GM19468 (cell line): ENCODE data around the gene BTG4.

ENCODE experiments used
- ATAC-seq: cut with Tn5 transposase; IDR thresholded peaks from one replicate; pipeline ENCODE4 v1.9.1; 2021; ENCODE audit warnings: mild to moderate bottlenecking, moderate library complexity, moderate number of reproducible peaks; ENCODE audit not compliant: unreplicated experiment; ENCODE audit errors: extremely low read depth

Gene BTG4

DNA sequence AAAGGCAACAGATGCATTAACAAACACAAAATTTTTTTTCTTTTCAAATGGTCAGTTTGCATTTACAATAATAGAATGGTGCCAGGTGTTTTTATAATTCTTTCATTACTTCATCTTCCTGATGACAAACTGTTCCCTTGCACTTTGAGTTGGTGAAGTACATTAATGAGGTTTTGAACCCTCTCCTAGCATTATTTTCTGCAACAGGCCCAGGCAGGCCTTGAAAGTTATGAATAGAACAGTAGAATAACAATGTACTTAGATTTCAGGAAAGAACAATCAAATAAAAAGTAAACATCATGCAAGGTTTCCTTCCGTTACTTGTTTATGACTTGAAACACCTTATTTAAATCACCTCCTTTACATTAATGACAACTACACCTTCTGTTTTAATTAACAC, 9.6 kb downstream of the BTG4 start:
- ATAC-seq = no peak

GRCh38 chr11:111500481-111500880, 11.7 kb downstream of the BTG4 start:
- ATAC-seq = no peak

DNA sequence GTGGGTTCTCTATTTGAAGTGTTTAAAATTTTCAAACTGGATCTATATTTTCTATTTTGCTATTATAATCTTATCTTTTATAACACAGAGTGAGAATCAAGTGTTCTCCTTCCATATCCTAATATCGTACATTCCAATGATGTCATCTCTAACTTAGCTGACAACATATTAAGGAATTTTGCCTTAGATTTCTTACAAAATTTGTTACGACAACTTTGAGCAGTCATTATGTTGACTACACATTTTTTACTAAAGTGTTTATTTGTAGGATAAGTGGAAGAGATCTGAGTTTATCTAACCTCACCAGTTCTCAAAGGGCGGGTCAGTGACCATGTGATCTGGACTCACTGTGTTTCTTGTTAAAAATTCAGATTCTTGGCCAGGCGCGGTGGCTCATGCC, 12.7 kb downstream of the BTG4 start:
- no peak for ATAC-seq

DNA sequence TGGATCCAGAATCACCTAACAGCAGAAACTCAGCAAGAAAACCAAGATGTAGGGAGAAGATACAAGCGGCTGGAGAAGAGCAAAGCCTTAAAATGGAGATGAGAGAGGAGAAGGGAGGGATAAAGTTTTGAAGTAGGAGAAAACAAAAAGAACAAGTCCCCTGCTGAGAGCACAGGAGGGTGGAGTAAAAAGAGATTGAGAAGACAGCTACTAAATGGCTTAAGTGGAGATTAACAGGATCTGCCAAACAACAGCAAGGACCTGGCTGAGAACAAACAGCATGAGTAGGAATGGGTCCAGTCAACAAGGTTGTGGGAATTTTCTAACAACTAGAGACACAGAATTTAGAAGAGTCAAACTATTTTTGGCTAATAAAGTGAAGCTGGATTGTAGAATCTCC, 18.1 kb downstream of the BTG4 start:
- no peak for ATAC-seq

GRCh38 chr11:111490496-111490895, 21.7 kb downstream of the BTG4 start:
- no peak for ATAC-seq

GRCh38 chr11:111483431-111483830, 28.8 kb downstream of the BTG4 start:
- ATAC-seq = no peak

DNA sequence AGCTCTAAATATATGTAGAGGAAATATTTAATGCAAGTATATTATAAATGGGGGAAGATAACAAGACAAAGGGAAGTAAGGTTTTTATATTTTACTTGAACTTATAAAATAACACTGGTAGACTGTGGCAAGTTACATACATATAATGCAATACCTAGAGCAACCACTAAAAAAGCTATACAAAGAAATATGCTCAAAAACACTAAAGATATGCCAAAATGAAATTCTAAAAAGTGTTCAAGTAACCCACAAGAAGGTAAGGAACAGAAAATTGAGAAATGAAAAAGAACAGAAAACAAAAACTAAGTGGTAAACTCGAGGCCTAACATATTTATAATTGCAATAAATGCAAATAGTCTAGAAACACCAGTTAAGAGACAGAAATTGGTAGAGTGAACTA, 32.5 kb downstream of the BTG4 start:
- ATAC-seq = no peak

DNA sequence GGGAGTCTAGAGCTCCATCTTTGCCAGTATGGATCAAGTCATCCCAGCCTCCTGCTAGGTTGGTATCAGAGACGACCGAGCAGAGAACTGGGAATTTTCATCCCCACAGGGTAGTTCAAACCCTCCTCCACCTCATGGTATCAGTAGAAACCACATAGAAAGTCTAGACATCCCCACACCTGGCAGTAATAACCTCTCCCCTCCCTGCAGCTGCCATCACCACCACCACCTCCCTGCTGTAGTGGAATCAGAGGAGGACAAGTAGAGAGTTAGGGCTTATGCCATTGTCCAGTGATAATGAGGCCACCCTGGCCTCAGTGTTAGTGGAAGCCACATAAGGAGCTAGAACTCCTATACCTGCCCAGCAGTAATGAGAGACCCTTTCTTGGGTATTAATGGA, 34.3 kb downstream of the BTG4 start:
- ATAC-seq = no peak

DNA sequence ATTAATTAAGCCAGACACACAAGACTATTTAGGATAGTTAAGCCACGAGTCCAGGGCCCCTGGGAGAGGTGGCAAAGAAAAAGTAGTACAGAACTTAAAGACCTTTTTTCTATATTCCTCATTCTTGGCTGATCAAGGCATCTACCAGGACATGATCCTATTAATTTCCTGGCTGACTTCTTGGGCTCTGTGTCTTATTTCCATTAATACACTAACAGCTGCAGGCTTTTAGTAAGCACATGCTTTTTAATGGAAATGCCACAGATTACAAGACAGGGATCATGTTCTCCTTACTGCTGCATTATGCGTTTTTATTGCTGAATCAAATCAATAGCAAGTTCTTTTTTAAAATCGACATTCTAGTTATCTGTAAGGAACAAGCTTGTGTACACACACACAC, 35.2 kb downstream of the BTG4 start:
- no peak for ATAC-seq

- no peak for ATAC-seq
These were observed 35.8 kb downstream of the BTG4 start for GRCh38 chr11:111476366-111476765.

GRCh38 chr11:111474432-111474831, 37.8 kb downstream of the BTG4 start:
- ATAC-seq = no peak

- no peak for ATAC-seq
These were observed 40.0 kb downstream of the BTG4 start for GRCh38 chr11:111472228-111472627.

GRCh38 chr11:111469200-111469599, 43.0 kb downstream of the BTG4 start:
- ATAC-seq = no peak

- ATAC-seq = no peak
These were observed 45.6 kb downstream of the BTG4 start for GRCh38 chr11:111466615-111467014.

DNA sequence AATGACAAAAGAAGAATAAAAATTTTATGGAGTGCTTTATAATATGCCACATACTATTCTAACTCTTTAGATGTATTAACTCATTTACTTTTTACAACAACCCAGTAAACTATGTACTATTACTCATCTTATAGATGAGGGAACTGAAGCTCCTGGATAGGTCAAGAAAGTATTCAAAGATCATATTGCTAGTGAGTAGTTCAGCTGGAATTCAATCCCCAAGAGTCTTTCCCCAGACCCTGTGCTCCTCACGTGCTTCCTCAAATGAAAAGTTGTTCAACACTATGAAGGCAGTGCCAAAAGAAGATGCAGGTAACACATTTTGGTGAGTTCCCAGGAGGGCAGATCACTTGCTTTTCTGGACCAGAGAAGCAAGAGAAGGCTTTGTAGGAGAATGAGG, 46.8 kb downstream of the BTG4 start:
- no peak for ATAC-seq

GRCh38 chr11:111463276-111463675, 48.9 kb downstream of the BTG4 start:
- no peak for ATAC-seq

DNA sequence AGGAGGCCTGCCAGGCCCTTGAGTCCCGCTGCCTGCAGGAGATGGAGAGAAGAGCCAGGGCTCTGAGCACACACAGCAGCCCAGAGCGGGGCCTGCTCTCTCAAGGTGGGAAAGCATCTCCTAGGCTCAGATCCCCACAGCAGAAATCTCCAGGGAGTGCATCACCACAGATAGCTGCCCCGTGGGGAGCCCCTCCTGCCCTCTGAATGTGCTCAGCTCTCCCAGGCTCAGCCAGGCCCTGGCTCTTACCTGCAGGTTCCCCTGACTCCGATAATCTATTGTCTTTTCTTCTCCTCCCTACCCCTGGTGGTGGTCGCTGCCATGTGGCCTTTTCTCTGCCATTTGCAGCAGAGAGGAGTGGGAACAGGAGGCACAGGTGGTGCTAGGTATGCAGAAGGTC, 49.9 kb downstream of the BTG4 start:
- ATAC-seq = no peak

DNA sequence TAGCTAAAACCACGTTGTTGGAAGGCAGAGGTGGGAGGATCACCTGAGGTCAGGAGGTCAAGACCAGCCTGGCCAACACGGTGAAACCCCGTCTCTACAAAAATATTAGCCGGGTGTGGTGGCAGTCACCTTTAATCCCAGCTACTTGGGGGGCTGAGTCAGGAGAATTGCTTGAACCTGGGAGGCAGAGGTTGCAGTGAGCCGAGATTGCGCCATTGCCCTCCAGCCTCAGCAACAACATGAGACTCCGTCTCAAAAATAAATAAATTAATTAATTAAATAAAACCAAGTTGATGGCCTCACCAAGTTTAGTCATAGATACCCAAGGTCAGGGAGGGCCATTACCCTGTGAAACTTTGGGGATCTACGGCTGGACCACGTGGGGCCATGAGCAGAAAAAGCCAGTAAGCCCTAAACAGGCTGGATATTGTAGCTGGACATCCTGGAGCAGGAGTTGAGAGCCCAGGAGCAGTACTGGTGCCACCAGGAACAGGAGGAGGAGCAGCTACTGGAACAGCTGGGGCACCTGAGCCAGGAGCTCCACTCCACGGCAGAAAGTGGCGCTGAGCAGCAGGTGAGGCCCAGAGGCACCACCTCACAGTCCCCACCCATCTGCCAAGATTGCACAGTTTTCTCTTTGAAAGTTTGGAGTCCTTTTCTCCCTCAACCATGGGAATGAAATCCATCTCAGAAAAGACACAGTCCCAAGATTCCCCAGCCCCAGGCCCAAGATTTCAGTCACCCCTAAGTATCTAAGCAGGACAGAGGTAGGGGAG, 50.5 kb downstream of the BTG4 start:
- no peak for ATAC-seq

- no peak for ATAC-seq
These were observed 51.3 kb downstream of the BTG4 start for GRCh38 chr11:111460856-111461255.

- ATAC-seq = no peak
These were observed 51.8 kb downstream of the BTG4 start for GRCh38 chr11:111460340-111460739.

DNA sequence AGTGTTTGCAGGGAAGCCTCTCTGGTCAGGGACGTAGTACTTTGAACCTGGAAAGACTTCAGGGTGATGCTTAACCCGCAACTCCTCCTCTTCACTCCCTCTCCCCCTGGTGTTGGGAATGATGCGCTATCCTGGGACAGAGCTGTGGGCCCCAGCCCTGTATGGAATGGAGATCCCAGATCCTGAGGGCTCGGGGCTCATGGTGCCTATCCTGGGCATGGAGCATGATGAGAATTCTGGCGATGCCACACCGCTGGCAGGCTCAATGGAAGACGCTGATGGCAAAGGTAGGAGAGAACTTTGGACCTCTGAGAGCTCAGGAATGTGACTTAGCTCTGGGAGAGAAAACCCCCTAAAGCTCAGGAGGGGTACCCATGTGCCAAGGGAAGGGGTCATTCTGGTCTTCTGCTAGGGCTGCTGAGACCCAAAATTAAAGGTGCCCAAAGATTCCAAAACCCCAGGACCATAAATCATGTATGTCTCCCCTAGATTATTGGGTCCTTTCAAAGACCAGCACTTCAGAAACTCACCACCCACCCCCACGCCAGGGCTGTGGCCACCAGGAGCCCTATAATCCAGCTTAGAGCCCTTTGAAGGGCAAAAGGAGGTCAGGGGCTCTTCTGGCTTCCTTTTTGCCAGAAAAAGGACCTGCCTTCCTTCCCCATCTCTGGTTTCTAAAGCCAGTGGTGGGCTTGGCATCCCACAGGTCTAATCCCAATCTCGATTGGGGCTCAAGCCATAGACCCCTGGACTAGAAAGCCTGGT, 52.5 kb downstream of the BTG4 start:
- no peak for ATAC-seq
